Stimulated activated CD8-positive, alpha-beta memory T cell treated with anti-CD3 and anti-CD28 coated beads, Interleukin-15, amount 100 ng/mL, for 48 hours (primary cell): Measurements from ENCODE around the gene ANO9.
"Not testable (repeated sequence)": the region's sequence is repeated elsewhere in the genome, so short reads cannot be mapped to it uniquely, and the experiment has no call there.

ENCODE experiments used
- DNase-seq, 2 donors: peaks; one replicate each; pipeline ENCODE4 v3.0.0-alpha.2; 2020; ENCODE audit warnings: low read depth in 2 of 2

ANO9 gene

GRCh38 chr11:434999-435740 is 6.6 kb downstream of the ANO9 start:
- DNase-seq: not testable (repeated sequence)

- DNase-seq: no peak
Observed at GRCh38 chr11:434496-434895, 7.3 kb downstream of the ANO9 start.

GRCh38 chr11:433641-434040 is 8.2 kb downstream of the ANO9 start:
- DNase-seq: no peak

DNA sequence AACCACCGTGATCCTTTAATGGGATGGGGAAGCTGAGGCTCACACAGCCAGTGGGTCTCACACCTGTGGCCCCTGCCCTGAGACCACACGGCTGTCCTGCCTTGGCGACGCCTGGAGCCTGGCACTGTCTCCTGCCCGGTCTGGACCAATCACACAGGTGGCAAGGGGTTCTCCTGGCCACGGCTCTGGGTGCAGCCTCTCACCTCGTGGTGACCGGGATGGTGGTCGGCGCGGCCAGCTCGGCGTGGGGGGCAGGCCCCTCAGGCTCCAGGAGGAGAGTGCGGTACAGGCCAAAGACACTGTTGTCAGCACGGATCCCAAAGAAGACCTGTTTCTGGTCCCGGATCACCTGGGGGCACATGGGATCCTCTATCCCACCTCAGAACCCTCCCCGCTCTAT is 8.7 kb downstream of the ANO9 start:
- no peak for DNase-seq

DNA sequence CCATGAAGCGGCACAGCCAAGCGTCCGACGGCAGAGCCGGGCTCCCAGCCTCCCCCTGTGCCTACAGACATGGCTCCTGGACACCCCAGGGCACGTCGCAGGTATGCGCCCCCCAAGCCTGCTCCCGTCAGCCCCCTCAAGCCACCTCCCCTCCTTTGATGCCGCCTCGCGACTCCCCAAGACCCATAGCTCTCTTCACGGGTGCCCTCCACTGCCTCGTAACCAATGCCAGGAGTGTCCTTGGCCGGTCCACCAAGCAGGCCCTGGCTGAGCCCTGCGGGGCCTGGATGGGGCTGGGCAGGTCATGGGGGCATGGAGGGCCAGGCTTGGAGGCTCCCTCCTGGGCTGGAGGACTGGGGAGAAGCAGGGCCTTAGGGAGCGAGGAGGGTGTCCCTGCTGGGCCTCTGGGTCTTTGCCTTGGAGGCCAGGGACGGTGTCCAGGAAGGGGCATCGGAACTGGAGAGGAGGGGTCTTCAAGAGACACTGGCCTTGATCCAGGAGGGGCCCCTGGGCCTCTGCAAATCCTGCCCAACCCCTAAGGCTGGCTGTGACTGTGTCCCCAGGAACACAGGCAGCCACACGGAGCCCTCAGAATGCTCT is 9.2 kb downstream of the ANO9 start:
- no peak for DNase-seq

- no peak for DNase-seq
Observed at GRCh38 chr11:431921-432320, 9.9 kb downstream of the ANO9 start.

GRCh38 chr11:429931-430456 is 11.8 kb downstream of the ANO9 start:
- no peak for DNase-seq

DNA sequence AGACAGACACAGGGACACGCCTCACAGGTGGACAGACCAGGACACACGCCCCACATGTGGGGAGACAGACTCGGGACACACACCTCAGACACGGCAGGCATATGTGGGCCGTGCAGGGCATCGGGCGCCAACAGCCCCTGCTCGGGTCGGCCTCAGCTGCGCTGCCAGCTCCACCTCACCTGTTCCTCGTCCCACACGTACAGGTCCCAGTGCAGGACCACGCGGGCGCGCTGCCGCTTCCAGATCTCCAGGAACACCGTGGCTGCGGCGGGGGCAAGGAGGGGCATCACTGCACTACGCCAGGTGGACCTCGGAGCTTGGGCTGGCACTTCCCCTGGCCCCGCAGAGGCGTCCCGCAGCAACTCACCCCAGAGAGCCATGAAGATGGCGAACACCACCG is 12.4 kb downstream of the ANO9 start:
- no peak for DNase-seq

DNA sequence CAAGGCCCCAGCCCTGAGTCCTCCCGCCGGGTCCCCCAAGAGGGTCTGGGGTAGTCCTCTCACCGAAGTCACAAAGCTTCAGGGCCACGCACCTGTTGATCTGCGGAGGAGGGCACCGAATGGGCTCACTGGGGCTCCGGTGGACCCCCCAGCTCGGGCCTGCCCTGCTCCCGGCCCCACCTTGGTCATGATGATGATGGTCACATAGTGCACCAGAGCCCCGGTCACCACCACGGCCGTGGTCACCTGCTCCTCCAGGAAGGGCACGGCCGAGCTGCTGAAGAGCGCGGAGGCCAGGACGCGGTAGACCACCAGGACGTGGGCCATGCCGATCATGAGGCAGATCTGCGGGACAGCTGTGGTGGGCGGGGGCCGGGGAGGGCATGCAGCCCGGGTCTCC is 13.5 kb downstream of the ANO9 start:
- no peak for DNase-seq

GRCh38 chr11:426851-427250 is 15.0 kb downstream of the ANO9 start:
- DNase-seq: no peak

DNA sequence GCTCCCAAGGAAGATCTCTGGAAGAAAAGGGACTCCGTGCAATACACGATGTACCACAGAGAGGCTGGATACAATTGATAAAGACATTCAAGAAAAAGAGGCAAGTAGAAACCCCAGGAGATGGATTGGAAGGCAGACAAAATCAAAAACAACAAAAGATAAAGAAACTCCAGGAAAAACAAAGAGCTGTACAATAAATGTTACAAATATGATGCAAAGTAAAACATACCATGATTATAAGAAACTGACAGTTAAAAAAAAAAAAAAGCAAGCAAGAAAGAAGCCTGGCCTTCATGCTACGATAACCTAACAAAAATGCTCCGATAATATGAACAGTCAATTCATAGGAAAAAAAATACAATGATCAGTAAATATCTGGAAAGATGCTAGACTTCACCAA is 16.5 kb downstream of the ANO9 start:
- DNase-seq: no peak

DNA sequence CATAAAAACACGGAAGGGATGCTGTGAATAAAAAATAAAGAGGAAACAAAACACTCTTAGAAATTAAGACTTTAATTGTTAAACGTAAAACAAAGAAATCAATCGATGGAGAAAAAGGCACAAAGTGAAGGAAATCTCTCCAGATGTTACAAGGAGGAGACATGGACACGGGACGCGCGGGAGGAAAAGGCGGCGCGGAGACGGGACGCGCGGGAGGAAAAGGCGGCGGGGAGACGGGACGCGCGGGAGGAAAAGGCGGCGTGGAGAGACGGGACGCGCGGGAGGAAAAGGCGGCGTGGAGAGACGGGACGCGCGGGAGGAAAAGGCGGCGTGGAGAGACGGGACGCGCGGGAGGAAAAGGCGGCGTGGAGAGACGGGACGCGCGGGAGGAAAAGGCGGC is 17.0 kb downstream of the ANO9 start:
- DNase-seq: not testable (repeated sequence)

GRCh38 chr11:424232-424631 is 17.6 kb downstream of the ANO9 start:
- no peak for DNase-seq

DNA sequence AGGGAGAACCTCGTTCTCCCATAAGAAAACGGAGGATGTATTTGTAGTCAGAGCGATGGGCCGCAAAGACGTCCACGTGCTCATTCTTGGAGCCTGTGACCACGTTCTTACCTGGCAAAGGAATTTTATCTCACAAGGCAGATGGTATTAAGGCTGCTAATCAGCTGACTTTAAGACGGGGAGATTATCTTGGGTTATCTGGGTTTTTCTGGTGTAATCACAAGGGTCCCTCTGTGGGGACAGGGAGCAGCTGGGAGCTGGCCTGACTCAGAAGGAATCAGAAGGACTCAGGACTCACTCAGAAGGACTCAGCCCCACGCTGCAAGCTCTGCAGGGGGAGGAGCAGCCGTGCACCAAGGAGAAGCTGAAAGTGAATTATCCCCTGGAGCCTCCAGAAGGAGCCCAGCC is 19.6 kb downstream of the ANO9 start:
- no peak for DNase-seq

DNA sequence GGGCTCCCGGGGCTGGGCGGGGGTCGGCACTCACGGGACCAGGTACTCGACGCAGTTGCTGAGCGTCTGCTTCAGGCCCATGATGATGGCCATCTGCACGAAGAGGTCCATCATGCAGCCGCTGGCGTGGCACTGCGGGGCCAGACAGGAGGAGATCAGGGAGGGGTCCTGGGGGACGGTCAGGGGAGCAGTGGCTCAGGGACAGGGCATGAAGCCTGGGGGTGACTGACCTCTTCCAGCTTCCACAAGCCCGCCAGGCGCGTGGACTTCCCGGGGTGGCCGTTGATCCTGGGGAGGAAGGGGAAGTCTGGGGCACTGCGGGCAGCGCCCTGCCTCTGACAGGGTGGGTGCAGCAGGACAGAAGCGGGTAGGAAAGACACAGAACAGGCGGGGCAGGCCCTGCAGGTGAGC is 20.9 kb downstream of the ANO9 start:
- DNase-seq: no peak

DNA sequence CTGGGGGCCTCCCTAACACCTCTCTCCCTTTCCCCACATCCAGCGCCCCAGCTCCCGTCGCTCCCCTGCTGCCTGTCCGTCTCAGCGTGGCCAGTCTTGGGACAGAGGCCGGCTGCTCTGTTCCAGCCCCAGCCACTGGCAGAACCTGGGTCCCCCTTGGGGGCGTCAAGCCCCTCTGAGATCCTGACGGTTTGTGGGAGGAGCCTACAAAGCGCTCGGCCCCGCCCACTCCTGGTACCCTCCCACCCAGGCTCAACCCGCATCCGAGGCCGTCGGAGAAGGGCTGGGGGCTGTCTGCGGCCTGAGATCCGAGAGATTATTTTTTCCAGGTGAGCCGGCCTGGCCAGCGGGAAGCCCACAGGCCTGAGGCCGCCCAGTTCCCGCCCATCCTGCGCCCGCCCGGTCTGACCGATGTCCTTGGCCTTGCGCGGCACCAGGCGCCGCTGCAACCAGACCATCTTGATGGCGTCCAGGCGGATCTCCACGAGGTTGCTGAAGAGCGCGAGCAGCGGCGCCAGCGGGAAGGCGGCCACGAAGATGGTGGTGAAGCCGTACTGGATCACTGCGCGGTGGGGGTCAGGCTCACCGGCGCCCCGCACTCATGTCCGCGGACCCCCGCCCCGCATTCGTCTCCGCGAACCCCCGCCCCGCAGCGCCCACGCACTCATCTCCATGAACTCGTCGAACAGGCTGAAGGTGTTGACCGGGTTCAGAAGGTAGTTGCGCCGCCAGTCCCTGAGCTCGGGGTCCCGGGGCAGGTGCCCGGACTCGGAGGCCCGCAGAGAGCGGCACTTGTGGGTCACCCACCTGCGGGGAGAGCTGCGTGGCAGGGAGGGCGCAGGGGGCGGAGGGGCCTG is 21.5 kb downstream of the ANO9 start:
- DNase-seq: no peak

GRCh38 chr11:419248-420005 is 22.4 kb downstream of the ANO9 start:
- no peak for DNase-seq

DNA sequence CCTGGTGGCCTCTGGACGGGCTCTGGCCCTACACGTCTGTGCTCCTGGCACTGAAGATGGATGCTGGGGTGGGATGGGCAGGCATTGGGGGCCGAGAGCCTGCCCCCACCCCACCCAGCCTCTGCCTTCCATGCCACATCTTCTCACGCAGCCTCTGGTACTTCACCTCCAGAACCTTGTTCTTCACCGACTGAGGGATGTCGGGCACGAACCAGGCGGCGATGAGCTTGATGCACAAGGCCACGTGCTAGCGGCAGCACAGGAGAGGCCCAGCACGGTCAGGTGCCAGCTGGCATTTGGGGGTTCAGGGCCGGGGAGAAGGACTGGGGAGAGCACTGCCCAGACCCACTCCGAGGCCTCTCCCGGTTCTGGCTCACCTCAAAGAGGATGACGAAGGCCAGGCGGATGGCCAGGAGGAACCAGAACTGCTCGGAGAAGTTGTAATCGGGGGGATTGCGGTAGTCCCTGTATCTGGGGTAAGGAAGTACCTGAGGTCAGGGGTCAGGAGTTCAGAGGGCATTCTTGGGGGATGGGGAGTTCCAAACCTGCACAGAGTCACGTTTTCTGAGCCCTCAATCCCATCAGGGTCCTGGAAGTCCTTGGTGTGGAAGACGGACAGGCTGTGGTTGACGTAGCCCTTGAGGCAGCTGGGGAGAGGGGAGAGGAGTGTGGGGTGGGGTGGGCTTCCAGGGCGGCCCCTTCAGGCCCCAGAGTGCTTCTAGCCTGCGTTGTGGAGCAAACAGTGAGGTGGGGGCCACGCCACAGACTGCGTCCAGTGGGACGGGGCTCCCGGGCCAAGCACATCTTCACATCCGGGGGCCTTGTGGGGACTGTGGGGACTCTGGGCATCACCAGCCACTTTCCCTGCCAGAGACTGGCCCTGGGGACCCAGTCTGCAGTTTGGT is 23.2 kb downstream of the ANO9 start:
- DNase-seq: no peak

DNA sequence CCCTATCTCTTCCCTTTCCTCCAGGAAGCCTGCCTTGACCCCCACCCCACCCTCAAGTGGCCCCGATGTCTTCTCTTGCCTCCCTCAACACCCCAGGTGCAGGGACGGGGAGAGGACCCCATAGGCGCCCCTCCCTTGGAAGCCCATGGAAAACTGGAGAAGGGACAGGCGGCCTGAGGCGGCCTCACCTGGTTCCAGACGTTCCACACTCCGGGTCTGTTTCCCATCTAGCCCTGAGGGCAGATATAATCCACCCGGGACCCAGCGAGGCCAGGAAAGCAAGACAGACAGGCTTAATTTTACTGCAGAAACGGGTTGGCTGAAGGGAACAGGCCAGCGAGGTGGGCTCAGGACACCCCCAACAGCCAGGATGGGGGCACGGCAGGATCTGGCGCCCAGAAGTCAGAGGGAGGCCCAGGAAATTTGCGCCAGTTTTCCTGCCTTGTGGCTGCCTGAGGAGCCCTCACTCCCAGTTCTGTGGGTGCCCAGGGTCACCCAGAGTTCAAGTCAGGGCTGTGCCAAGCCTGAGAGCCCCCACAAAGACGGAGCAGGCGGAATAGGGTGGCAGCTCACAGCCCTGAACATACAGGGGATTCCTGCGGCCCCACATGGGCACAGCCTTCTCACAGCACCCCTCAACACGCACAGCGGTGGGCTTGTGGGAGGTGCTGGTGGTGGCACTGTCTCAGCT is 24.0 kb downstream of the ANO9 start:
- no peak for DNase-seq
